ENCODE data around the gene TNNT3.

GRCh38 chr11:1927026-1927847 is 7.7 kb downstream of the TNNT3 start:
- TF ChIP-seq CTCF (conservative IDR thresholded peaks at IDR 0.05; ENCODE audit: low read length) (no peak), EZH2phosphoT487 (IDR thresholded peaks at IDR 0.05; ENCODE audit: borderline replicate concordance, low read depth, low read length) (no peak)
